Body of pancreas (tissue), 4 donors: ENCODE measurements around the gene PLA2G15.

Source experiments
- POLR2A ChIP-seq, 3 donors: fragments of 450-650 bp; IDR thresholded peaks; one replicate each; pipeline ENCODE4 v1.6.1; 2016; ENCODE audit warnings: antibody characterized with exemption in 3 of 3, mild to moderate bottlenecking in 2 of 3
- TF ChIP-seq, protein P1 (sequence below), 7 experiments: fragments of 450-650 bp in 4 of 7; fragments of 200-600 bp in 3 of 7; sonication (generic) in 3 of 7; IDR thresholded peaks; one replicate each; pipeline ENCODE4 v1.5.1; 2016 to 2019; ENCODE audit warnings: antibody characterized with exemption in 7 of 7

DNA sequence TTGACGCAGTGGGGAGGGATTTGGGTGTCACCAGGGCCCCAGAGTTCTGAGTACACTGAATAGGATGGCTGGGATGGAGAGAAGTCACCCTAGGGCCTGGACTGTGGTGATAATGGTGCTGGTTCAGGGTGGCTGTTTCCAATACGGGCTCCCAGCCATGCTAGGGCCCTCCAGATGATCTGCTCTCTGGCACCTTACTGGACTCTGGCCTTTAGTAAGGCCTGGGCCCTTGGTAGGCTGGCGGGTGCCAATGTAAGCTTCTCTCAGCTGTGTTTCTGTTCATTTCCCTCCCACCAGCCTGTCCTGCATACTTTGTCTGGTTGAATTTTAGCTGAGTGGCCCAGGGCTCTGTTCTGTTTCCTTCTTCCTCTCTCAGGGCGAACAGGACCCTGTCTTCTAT, 2.8 kb downstream of the PLA2G15 start:
- TF ChIP-seq, protein P1, sequence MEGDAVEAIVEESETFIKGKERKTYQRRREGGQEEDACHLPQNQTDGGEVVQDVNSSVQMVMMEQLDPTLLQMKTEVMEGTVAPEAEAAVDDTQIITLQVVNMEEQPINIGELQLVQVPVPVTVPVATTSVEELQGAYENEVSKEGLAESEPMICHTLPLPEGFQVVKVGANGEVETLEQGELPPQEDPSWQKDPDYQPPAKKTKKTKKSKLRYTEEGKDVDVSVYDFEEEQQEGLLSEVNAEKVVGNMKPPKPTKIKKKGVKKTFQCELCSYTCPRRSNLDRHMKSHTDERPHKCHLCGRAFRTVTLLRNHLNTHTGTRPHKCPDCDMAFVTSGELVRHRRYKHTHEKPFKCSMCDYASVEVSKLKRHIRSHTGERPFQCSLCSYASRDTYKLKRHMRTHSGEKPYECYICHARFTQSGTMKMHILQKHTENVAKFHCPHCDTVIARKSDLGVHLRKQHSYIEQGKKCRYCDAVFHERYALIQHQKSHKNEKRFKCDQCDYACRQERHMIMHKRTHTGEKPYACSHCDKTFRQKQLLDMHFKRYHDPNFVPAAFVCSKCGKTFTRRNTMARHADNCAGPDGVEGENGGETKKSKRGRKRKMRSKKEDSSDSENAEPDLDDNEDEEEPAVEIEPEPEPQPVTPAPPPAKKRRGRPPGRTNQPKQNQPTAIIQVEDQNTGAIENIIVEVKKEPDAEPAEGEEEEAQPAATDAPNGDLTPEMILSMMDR (IDR thresholded peaks at IDR 0.05): no peak
- no peak for TF ChIP-seq POLR2A (IDR thresholded peaks at IDR 0.05)
